ENCODE results near the gene ECD.

ECD gene

GRCh38 chr10:73174148-73174925, 6.5 kb upstream of the ECD start:
- H3K4me3 ChIP-seq (ENCODE audit: low read depth, low read length) = no peak overlapping the region
- no peak for DNase-seq (ENCODE audit: low read depth)
- no peak for TF ChIP-seq CTCF (conservative IDR thresholded peaks at IDR 0.05; ENCODE audit: low read depth, low read length)

- DNase-seq (ENCODE audit: low read depth) = no peak
- H3K4me3 ChIP-seq (ENCODE audit: low read depth, low read length) = no peak overlapping the region
- TF ChIP-seq CTCF (conservative IDR thresholded peaks at IDR 0.05; ENCODE audit: low read depth, low read length) = no peak
Observed at GRCh38 chr10:73172867-73173266, 5.1 kb upstream of the ECD start.

- no peak for TF ChIP-seq CTCF (conservative IDR thresholded peaks at IDR 0.05; ENCODE audit: low read depth, low read length)
- H3K4me3 ChIP-seq (ENCODE audit: low read depth, low read length) = no peak overlapping the region
Observed at GRCh38 chr10:73169320-73169719, 1.5 kb upstream of the ECD start.

GRCh38 chr10:73168465-73168803, 626 bp upstream of the ECD start:
- no peak for DNase-seq (ENCODE audit: low read depth)
- no peak for TF ChIP-seq CTCF (conservative IDR thresholded peaks at IDR 0.05; ENCODE audit: low read depth, low read length)
- peak overlapping the region; percentile 78 for H3K4me3 ChIP-seq (ENCODE audit: low read depth, low read length)

More at GRCh38 chr10:73169320-73169719, 1.5 kb upstream of the ECD start:
- DNase-seq (ENCODE audit: low read depth) = no peak

- no peak for TF ChIP-seq CTCF (conservative IDR thresholded peaks at IDR 0.05; ENCODE audit: low read depth, low read length)
- DNase-seq (ENCODE audit: low read depth) = no peak
- peak overlapping the region; percentile 78 for H3K4me3 ChIP-seq (ENCODE audit: low read depth, low read length)
Observed at GRCh38 chr10:73167458-73167782, 388 bp downstream of the ECD start.

- peak overlapping the region; percentile 78 for H3K4me3 ChIP-seq (ENCODE audit: low read depth, low read length)
- DNase-seq (ENCODE audit: low read depth) = no peak
- TF ChIP-seq CTCF (conservative IDR thresholded peaks at IDR 0.05; ENCODE audit: low read depth, low read length) = no peak
Observed at GRCh38 chr10:73166972-73167371, 836 bp downstream of the ECD start.

- no peak for DNase-seq (ENCODE audit: low read depth)
- no peak overlapping the region for H3K4me3 ChIP-seq (ENCODE audit: low read depth, low read length)
- no peak for TF ChIP-seq CTCF (conservative IDR thresholded peaks at IDR 0.05; ENCODE audit: low read depth, low read length)
Observed at GRCh38 chr10:73163096-73163495, 4.7 kb downstream of the ECD start.

All from choroid plexus epithelial cell (primary cell).